ENCODE results near the gene ASXL2. TPM values are rescaled to one million over a fixed set of nuclear protein-coding genes. Genes with fewer than 3 reads are reported as not detected.

Gene ASXL2
- total RNA-seq, 1 experiment from 2014 or later, result 32.7 TPM

GRCh38 chr2:25855065-25855464, 23.2 kb downstream of the ASXL2 start:
- no peak overlapping the region for H3K56ac ChIP-seq (ENCODE audit: insufficient read length, low read depth, low read length)
- no peak overlapping the region for H3K4me3 Mint-ChIP-seq
- H2BK20ac ChIP-seq (ENCODE audit: low read depth, low read length, poor library complexity, severe bottlenecking), result no peak overlapping the region
- H2BK120ac ChIP-seq (ENCODE audit: low read depth, low read length, poor library complexity, severe bottlenecking), result no peak overlapping the region
- WGBS (ENCODE audit: extremely low coverage, insufficient read length, low lambda C conversion rate), result no CpG with 5 or more reads among the region's 3 CpGs
- no peak overlapping the region for H2AK5ac ChIP-seq (ENCODE audit: insufficient read length, low read length)
- DNase-seq, result no peak
- no peak overlapping the region for H4K5ac ChIP-seq (ENCODE audit: insufficient read length, low read depth, low read length)
- peaks cover 16 to 17% of the 10 kb centered on the region in 2 experiments for H3K4me1 Mint-ChIP-seq
- no peak overlapping the region for H2BK15ac ChIP-seq (ENCODE audit: low read depth, low read length)
- no peak overlapping the region for H3K4me2 ChIP-seq (ENCODE audit: insufficient read depth, insufficient read length, low read length)
- H3K27me3 ChIP-seq (ENCODE audit: insufficient read depth, low read length), result no peaks in the 10 kb centered on the region
- no peak overlapping the region for H2BK12ac ChIP-seq (ENCODE audit: insufficient read length, low read depth, low read length)
- no peak overlapping the region for H3K9ac ChIP-seq (ENCODE audit: extremely low read depth, insufficient read length, low read length)
- H2BK5ac ChIP-seq (ENCODE audit: insufficient read length, low read length), result no peak overlapping the region
- no peak overlapping the region for H3K18ac ChIP-seq (ENCODE audit: insufficient read length, low read depth, low read length)
- peaks cover 6% of the 10 kb centered on the region for H3K79me1 ChIP-seq (ENCODE audit: insufficient read depth, low read depth, low read length, poor library complexity, severe bottlenecking)
- H4K20me1 ChIP-seq (ENCODE audit: control insufficient read depth, insufficient read depth, insufficient read length), result no peaks in the 10 kb centered on the region
- no peaks in the 10 kb centered on the region for H3K9me3 Mint-ChIP-seq
- H3K4ac ChIP-seq (ENCODE audit: low read depth, low read length), result no peak overlapping the region
- no peak overlapping the region for H3K23ac ChIP-seq (ENCODE audit: insufficient read length, low read depth, low read length)
- no peak overlapping the region for H2AFZ ChIP-seq (ENCODE audit: low read length)
- H3K36me3 Mint-ChIP-seq (ENCODE audit: insufficient read depth in 1 of 3, low read depth in 3 of 3), result 0 out of 7 replicates have a peak, but pooled peaks cover 0 to 3% (median 0%) of the 10 kb centered on the region in 3 experiments
- H3K27ac ChIP-seq (ENCODE audit: insufficient read length, low read depth, low read length), result no peak overlapping the region
- no peaks in the 10 kb centered on the region for H3K23me2 ChIP-seq (ENCODE audit: insufficient read length, low read depth, low read length, poor library complexity, severe bottlenecking)
- no peaks in the 10 kb centered on the region for H3K4me1 ChIP-seq (ENCODE audit: insufficient read depth, low read length)
- no peak for TF ChIP-seq CTCF (conservative IDR thresholded peaks at IDR 0.05)
- H3K27ac Mint-ChIP-seq, result no peak overlapping the region; a peak in 1 of 7 replicates
- H3K27me3 Mint-ChIP-seq (ENCODE audit: low read depth), result no peaks in the 10 kb centered on the region
- peaks cover 3% of the 10 kb centered on the region; the same call in 1 of the 2 replicates for H3K79me2 ChIP-seq (ENCODE audit: insufficient read depth, low read length)
- H3K9me3 ChIP-seq (ENCODE audit: control insufficient read depth, low read depth, low read length), result no peaks in the 10 kb centered on the region
- no peak overlapping the region for H3T11ph ChIP-seq (ENCODE audit: low read length)
- H4K8ac ChIP-seq (replicated peaks; ENCODE audit: insufficient read length, low read depth, low read length), result no peak overlapping the region
- no peak overlapping the region for H3K14ac ChIP-seq (ENCODE audit: insufficient read depth, low read length)
- no peak overlapping the region for H4K91ac ChIP-seq (ENCODE audit: insufficient read length, low read depth, low read length)
